IMR-90 (cell line): ENCODE data around the gene ASB3. TPM values are rescaled to one million over a fixed set of nuclear protein-coding genes. Genes with fewer than 3 reads are reported as not detected.

Source experiments
- ATAC-seq: fragments of 200-7000 bp; cut with Tn5 transposase; 2 replicates; pipeline ENCODE4 v1.9.1; 2020; ENCODE audit warnings: low read depth, mild to moderate bottlenecking, moderate library complexity
- BruUV-seq: library from RNA; stranded (reverse); fragments of 400-500 nt; replicated peaks from 2 replicates; lab custom pipeline; 2021; lab: Mats Ljungman, UMichigan
- CTCF ChIA-PET: fragments of 300-600 bp; formaldehyde crosslinking; extraction: SDS; loops from one replicate; lab custom pipeline; 2021; ENCODE audit warnings: antibody characterized with exemption; lab: Yijun Ruan, JAX
- POLR2A ChIA-PET: fragments of 300-600 bp; sonication (Branson Sonifier 250); formaldehyde crosslinking; loops from one replicate; lab custom pipeline; 2022; ENCODE audit warnings: antibody characterized with exemption; ENCODE audit not compliant: unreplicated experiment; lab: Charles Lee
- DNase-seq: peaks from one replicate; pipeline ENCODE4 v3.0.0; 2013
- H2AFZ ChIP-seq: replicated peaks from 2 replicates; pipeline ENCODE3; 2013; ENCODE audit warnings: low read length, mild to moderate bottlenecking; ENCODE audit not compliant: poor library complexity
- H2AK5ac ChIP-seq: 2 replicates; pipeline ENCODE4 v1.6.1; 2013; ENCODE audit warnings: low read depth, low read length, inconsistent platforms
- H2AK9ac ChIP-seq: replicated peaks from 2 replicates; pipeline ENCODE3; 2013; ENCODE audit warnings: mild to moderate bottlenecking, low read depth, low read length, moderate library complexity; ENCODE audit not compliant: poor library complexity
- H2BK120ac ChIP-seq: 2 replicates; pipeline ENCODE4 v1.6.1; 2013; ENCODE audit warnings: low read depth, low read length, inconsistent platforms
- H2BK15ac ChIP-seq: 3 replicates; pipeline ENCODE4 v1.6.1; 2013; ENCODE audit warnings: low read depth, low read length, inconsistent platforms
- H2BK20ac ChIP-seq: 2 replicates; pipeline ENCODE4 v1.6.1; 2013; ENCODE audit warnings: low read depth, mild to moderate bottlenecking, inconsistent platforms, low read length, moderate library complexity
- H2BK5ac ChIP-seq: 2 replicates; pipeline ENCODE4 v1.6.1; 2013; ENCODE audit warnings: mild to moderate bottlenecking, low read depth, low read length, inconsistent platforms; ENCODE audit not compliant: poor library complexity, severe bottlenecking
- H3K14ac ChIP-seq: replicated peaks from 2 replicates; pipeline ENCODE4 v1.6.1; 2013; ENCODE audit warnings: low read depth, low read length, inconsistent platforms
- H3K18ac ChIP-seq: 2 replicates; pipeline ENCODE4 v1.6.1; 2013; ENCODE audit warnings: low read depth, low read length, control low read depth
- H3K23ac ChIP-seq: 2 replicates; pipeline ENCODE4 v1.6.1; 2013; ENCODE audit warnings: low read depth, low read length, inconsistent platforms
- H3K27ac ChIP-seq: 2 replicates; pipeline ENCODE4 v1.5.1; 2013; ENCODE audit warnings: mild to moderate bottlenecking, control low read depth, low read length; ENCODE audit not compliant: insufficient read depth
- H3K27me3 ChIP-seq: 2 replicates; pipeline ENCODE4 v1.6.1; 2013; ENCODE audit warnings: low read length; ENCODE audit not compliant: control insufficient read depth, insufficient read depth
- H3K36me3 ChIP-seq: 2 replicates; pipeline ENCODE4 v1.6.1; 2013; ENCODE audit warnings: low read length, mixed read lengths; ENCODE audit not compliant: control insufficient read depth, insufficient read depth
- H3K4ac ChIP-seq: 2 replicates; pipeline ENCODE4 v1.6.1; 2013; ENCODE audit warnings: low read depth, low read length, inconsistent platforms
- H3K4me1 ChIP-seq: 2 replicates; pipeline ENCODE4 v1.6.1; 2013; ENCODE audit warnings: low read length, mixed read lengths; ENCODE audit not compliant: control insufficient read depth, insufficient read depth
- H3K4me2 ChIP-seq: 2 replicates; pipeline ENCODE4 v1.6.1; 2013; ENCODE audit warnings: low read depth, mild to moderate bottlenecking, control low read depth, low read length, moderate library complexity
- H3K4me3 ChIP-seq: 2 replicates; pipeline ENCODE4 v1.5.1; 2013; ENCODE audit warnings: low read depth, mild to moderate bottlenecking, control low read depth, low read length, moderate library complexity; ENCODE audit not compliant: insufficient read depth
- H3K56ac ChIP-seq: 2 replicates; pipeline ENCODE4 v1.6.1; 2013; ENCODE audit warnings: low read length, inconsistent platforms; ENCODE audit not compliant: insufficient read depth; ENCODE audit errors: extremely low read depth
- H3K79me1 ChIP-seq, 2 experiments: 2 replicates each; pipeline ENCODE4 v1.6.1; 2013; ENCODE audit warnings: low read length in 2 of 2, inconsistent platforms in 1 of 2, low read depth in 1 of 2
- H3K9ac ChIP-seq: 2 replicates; pipeline ENCODE4 v1.6.1; 2013; ENCODE audit warnings: low read depth, low read length, control low read depth
- H3K9me1 ChIP-seq: 2 replicates; pipeline ENCODE4 v1.6.1; 2013; ENCODE audit warnings: low read length, inconsistent platforms; ENCODE audit not compliant: insufficient read depth
- H3K9me3 ChIP-seq: 2 replicates; pipeline ENCODE4 v1.6.1; 2013; ENCODE audit warnings: low read length; ENCODE audit not compliant: control insufficient read depth, insufficient read depth
- H4K20me1 ChIP-seq: 2 replicates; pipeline ENCODE4 v1.6.1; 2013; ENCODE audit warnings: low read length, inconsistent platforms; ENCODE audit not compliant: insufficient read depth
- H4K5ac ChIP-seq: 2 replicates; pipeline ENCODE4 v1.6.1; 2013; ENCODE audit warnings: mild to moderate bottlenecking, low read depth, low read length, control low read depth
- H4K8ac ChIP-seq, 2 experiments: 2 replicates each; pipeline ENCODE4 v1.6.1; 2013; ENCODE audit warnings: low read depth in 2 of 2, low read length in 2 of 2, control low read depth in 1 of 2, inconsistent platforms in 1 of 2
- H4K91ac ChIP-seq: 2 replicates; pipeline ENCODE4 v1.6.1; 2013; ENCODE audit warnings: low read depth, low read length, inconsistent platforms; ENCODE audit not compliant: insufficient read depth
- BHLHE40 ChIP-seq: fragments of 150-350 bp; IDR thresholded peaks from 2 replicates; pipeline ENCODE4 v1.6.1; 2016; ENCODE audit warnings: mild to moderate bottlenecking, low read depth, low read length
- FOS ChIP-seq: fragments of 150-350 bp; IDR thresholded peaks from 2 replicates; pipeline ENCODE4 v1.6.1; 2016; ENCODE audit warnings: low read depth, low read length
- MAFK ChIP-seq: IDR thresholded peaks from 2 replicates; pipeline ENCODE4 v1.6.1; 2012; ENCODE audit warnings: low read depth, low read length, improper control_type of control experiment
- MXI1 ChIP-seq: IDR thresholded peaks from 2 replicates; pipeline ENCODE4 v1.6.1; 2012; ENCODE audit warnings: low read depth, mild to moderate bottlenecking, low read length, moderate library complexity, borderline replicate concordance
- POLR2A ChIP-seq: IDR thresholded peaks from 2 replicates; pipeline ENCODE4 v1.6.1; 2012; ENCODE audit warnings: mild to moderate bottlenecking, low read depth, low read length
- RCOR1 ChIP-seq: IDR thresholded peaks from 2 replicates; pipeline ENCODE4 v1.6.1; 2012; ENCODE audit warnings: mild to moderate bottlenecking, low read length, improper control_type of control experiment; ENCODE audit not compliant: insufficient replicate concordance
- RFX5 ChIP-seq: IDR thresholded peaks from 2 replicates; pipeline ENCODE4 v1.8.0; 2012; ENCODE audit warnings: low read depth, mild to moderate bottlenecking, low read length, moderate library complexity
- SMC3 ChIP-seq: fragments of 150-350 bp; IDR thresholded peaks from 2 replicates; pipeline ENCODE4 v1.6.1; 2016; ENCODE audit warnings: low read depth, mild to moderate bottlenecking, antibody characterized with exemption, low read length, moderate library complexity
- WGBS, 2 experiments: methylation state at CpG; one replicate each; pipeline versions ENCODE4 v1.1.5 to v1.1.7; 2013; ENCODE audit warnings: missing lambda C conversion rate in 2 of 2; ENCODE audit not compliant: insufficient read length in 1 of 2; ENCODE audit errors: extremely low coverage in 2 of 2; 5-methylcytosine and 5-hydroxymethylcytosine counted together
- dilution Hi-C: fragments of 300-500 bp; cut with HindIII; formaldehyde crosslinking; loops from one replicate; pipeline ENCODE4 v1.14.3; 2018; ENCODE audit warnings: low sequenced_read_pairs; ENCODE audit not compliant: unreplicated experiment
- in situ Hi-C: fragments of 300-500 bp; cut with MboI; formaldehyde crosslinking; loops from 3 replicates; pipeline ENCODE4 v1.14.3; 2019; ENCODE audit warnings: low sequenced_read_pairs, inconsistent platforms, mixed read lengths
- intact Hi-C: fragments of 100-400 bp; cut with micrococcal nuclease; formaldehyde crosslinking; loops from 2 replicates; pipeline ENCODE4 v1.10.0; 2022
- polyA plus RNA-seq, 3 experiments: library from polyadenylated mRNA; depleted of rRNA; stranded (reverse); fragments of >200 nt; gene quantifications; 2 replicates each; pipeline ENCODE4 v1.2.3, GENCODE V29; 2012; ENCODE audit warnings: low replicate concordance in 1 of 3
- total RNA-seq: library from RNA; depleted of rRNA; stranded (reverse); fragments of >200 nt; gene quantifications from 2 replicates; pipeline ENCODE4 v1.2.3, GENCODE V29; 2012
- TF ChIP-seq, protein P1 (sequence below): fragments of 150-350 bp; IDR thresholded peaks from 2 replicates; pipeline ENCODE4 v1.6.1; 2017; ENCODE audit warnings: mild to moderate bottlenecking, antibody characterized with exemption, low read length, low read depth
- TF ChIP-seq, protein P2 (sequence below): fragments of 150-350 bp; IDR thresholded peaks from 2 replicates; pipeline ENCODE4 v1.6.1; 2016; ENCODE audit warnings: low read depth, mild to moderate bottlenecking, low read length, moderate library complexity, borderline replicate concordance

The ASB3 gene
- total and polyA plus RNA-seq, 2 of the 4 experiments (the other 2 are of a cell fraction), result 19.2 to 36.2 TPM

DNA sequence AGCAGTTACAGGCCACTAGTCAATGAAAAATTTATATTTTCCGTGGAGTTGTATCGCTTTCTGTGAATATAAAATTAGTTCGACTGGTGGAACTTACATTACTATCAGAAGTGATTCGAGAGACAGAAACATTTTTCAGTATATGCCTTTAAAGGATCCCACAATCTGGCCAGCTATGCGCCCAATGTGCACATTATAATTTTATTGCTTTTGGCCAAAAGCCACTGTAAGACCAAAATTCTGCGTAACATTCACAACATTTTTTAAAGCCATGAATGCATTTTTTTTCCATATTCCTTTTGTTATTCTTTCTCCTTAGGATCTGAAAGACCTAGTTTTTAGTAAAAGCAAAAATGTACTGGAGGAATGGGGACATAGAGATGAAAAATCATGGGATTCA lies 150.2 kb downstream of the ASB3 start:
- ChIA-PET CTCF (interaction anchor here (1.0 to 1.1 kb wide), 2 partner anchors 10 to 14 kb away, joined by 3 to 6 read pairs; no protein-coding TSS in a partner anchor), POLR2A (no interaction called here)
- no peak for DNase-seq
- H2BK15ac ChIP-seq, result no peak overlapping the region
- no peak overlapping the region for H4K5ac ChIP-seq
- WGBS, 2 experiments, result no CpG with 5 or more reads among the region's 6 CpGs
- H4K91ac ChIP-seq, result no peak overlapping the region
- H2BK120ac ChIP-seq, result no peak overlapping the region
- no peak overlapping the region for H3K9ac ChIP-seq
- H3K56ac ChIP-seq, result no peak overlapping the region
- H3K27me3 ChIP-seq, result no peaks in the 10 kb centered on the region
- intact Hi-C loops, result no loop called here
- H2BK20ac ChIP-seq, result no peak overlapping the region
- no peak overlapping the region for H3K14ac ChIP-seq
- no peak overlapping the region for H2AK9ac ChIP-seq
- H2BK5ac ChIP-seq, result no peak overlapping the region
- TF ChIP-seq POLR2A (no peak), MXI1 (no peak), RFX5 (no peak), MAFK (no peak), SMC3 (no peak), RCOR1 (no peak), FOS (no peak), BHLHE40 (no peak)
- TF ChIP-seq, protein P1, sequence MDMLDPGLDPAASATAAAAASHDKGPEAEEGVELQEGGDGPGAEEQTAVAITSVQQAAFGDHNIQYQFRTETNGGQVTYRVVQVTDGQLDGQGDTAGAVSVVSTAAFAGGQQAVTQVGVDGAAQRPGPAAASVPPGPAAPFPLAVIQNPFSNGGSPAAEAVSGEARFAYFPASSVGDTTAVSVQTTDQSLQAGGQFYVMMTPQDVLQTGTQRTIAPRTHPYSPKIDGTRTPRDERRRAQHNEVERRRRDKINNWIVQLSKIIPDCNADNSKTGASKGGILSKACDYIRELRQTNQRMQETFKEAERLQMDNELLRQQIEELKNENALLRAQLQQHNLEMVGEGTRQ, result no peak
- TF ChIP-seq, protein P2, sequence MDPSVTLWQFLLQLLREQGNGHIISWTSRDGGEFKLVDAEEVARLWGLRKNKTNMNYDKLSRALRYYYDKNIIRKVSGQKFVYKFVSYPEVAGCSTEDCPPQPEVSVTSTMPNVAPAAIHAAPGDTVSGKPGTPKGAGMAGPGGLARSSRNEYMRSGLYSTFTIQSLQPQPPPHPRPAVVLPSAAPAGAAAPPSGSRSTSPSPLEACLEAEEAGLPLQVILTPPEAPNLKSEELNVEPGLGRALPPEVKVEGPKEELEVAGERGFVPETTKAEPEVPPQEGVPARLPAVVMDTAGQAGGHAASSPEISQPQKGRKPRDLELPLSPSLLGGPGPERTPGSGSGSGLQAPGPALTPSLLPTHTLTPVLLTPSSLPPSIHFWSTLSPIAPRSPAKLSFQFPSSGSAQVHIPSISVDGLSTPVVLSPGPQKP, result no peak
- H3K23ac ChIP-seq, result no peak overlapping the region
- BruUV-seq, result no TSS peak
- in situ Hi-C loops, result no loop called here
- H3K79me1 ChIP-seq, result no peaks in the 10 kb centered on the region
- H3K4ac ChIP-seq, result no peak overlapping the region
- H4K20me1 ChIP-seq, result no peaks in the 10 kb centered on the region
- H3K4me3 ChIP-seq, result no peak overlapping the region
- no peak overlapping the region for H4K8ac ChIP-seq
- dilution Hi-C loops, result no loop called here
- ATAC-seq, result no peak
- no peaks in the 10 kb centered on the region for H3K4me1 ChIP-seq
- no peaks in the 10 kb centered on the region for H3K9me3 ChIP-seq
- H3K27ac ChIP-seq, result no peak overlapping the region
- no peaks in the 10 kb centered on the region for H3K9me1 ChIP-seq
- H3K4me2 ChIP-seq, result no peak overlapping the region
- no peak overlapping the region for H2AFZ ChIP-seq
- no peak overlapping the region for H2AK5ac ChIP-seq
- no peak overlapping the region for H3K18ac ChIP-seq
- H3K36me3 ChIP-seq, result no peaks in the 10 kb centered on the region
